Measurements from ENCODE around the gene TGFA. TPM values are rescaled to one million over a fixed set of nuclear protein-coding genes. Genes with fewer than 3 reads are reported as not detected.

The TGFA gene
- total RNA-seq, 1 donor, result not detected

GRCh38 chr2:70473101-70473722 lies 80.4 kb downstream of the TGFA start:
- no peak for DNase-seq (ENCODE audit: insufficient read length, low spot score, missing footprints)
- Histone ChIP-seq H3K9me3 (ENCODE audit: low read depth, low read length) (no peaks in the 10 kb centered on the region), H3K4me2 (ENCODE audit: insufficient read depth, low read length) (no peak overlapping the region), H4K20me1 (ENCODE audit: insufficient read depth, low read length) (no peaks in the 10 kb centered on the region), H3K36me3 (ENCODE audit: insufficient read depth, low read length) (no peaks in the 10 kb centered on the region), H3K27me3 (ENCODE audit: insufficient read depth, low read length) (peaks cover 11% of the 10 kb centered on the region), H3K4me3 (ENCODE audit: insufficient read depth, low read length) (no peak overlapping the region), H3K4me1 (ENCODE audit: insufficient read depth, low read length) (no peaks in the 10 kb centered on the region), H3K27ac (ENCODE audit: low read depth, low read length) (no peak overlapping the region), H2AFZ (ENCODE audit: low read length) (no peak overlapping the region), H3K79me2 (ENCODE audit: insufficient read depth, low read length) (no peaks in the 10 kb centered on the region)
- TF ChIP-seq, protein P1, sequence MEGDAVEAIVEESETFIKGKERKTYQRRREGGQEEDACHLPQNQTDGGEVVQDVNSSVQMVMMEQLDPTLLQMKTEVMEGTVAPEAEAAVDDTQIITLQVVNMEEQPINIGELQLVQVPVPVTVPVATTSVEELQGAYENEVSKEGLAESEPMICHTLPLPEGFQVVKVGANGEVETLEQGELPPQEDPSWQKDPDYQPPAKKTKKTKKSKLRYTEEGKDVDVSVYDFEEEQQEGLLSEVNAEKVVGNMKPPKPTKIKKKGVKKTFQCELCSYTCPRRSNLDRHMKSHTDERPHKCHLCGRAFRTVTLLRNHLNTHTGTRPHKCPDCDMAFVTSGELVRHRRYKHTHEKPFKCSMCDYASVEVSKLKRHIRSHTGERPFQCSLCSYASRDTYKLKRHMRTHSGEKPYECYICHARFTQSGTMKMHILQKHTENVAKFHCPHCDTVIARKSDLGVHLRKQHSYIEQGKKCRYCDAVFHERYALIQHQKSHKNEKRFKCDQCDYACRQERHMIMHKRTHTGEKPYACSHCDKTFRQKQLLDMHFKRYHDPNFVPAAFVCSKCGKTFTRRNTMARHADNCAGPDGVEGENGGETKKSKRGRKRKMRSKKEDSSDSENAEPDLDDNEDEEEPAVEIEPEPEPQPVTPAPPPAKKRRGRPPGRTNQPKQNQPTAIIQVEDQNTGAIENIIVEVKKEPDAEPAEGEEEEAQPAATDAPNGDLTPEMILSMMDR (IDR thresholded peaks at IDR 0.05; ENCODE audit: extremely low read depth, low read depth, low read length), result no peak

- H3K27ac ChIP-seq (ENCODE audit: low read depth, low read length), result no peak overlapping the region
- no peaks in the 10 kb centered on the region for H3K79me2 ChIP-seq (ENCODE audit: insufficient read depth, low read length)
- no peak for DNase-seq (ENCODE audit: insufficient read length, low spot score, missing footprints)
- TF ChIP-seq, protein P1 (IDR thresholded peaks at IDR 0.05; ENCODE audit: extremely low read depth, low read depth, low read length), result no peak
- no peak overlapping the region for H3K4me3 ChIP-seq (ENCODE audit: insufficient read depth, low read length)
- H3K27me3 ChIP-seq (ENCODE audit: insufficient read depth, low read length), result peaks cover 11% of the 10 kb centered on the region
- H4K20me1 ChIP-seq (ENCODE audit: insufficient read depth, low read length), result no peaks in the 10 kb centered on the region
- no peaks in the 10 kb centered on the region for H3K36me3 ChIP-seq (ENCODE audit: insufficient read depth, low read length)
- H3K4me1 ChIP-seq (ENCODE audit: insufficient read depth, low read length), result no peaks in the 10 kb centered on the region
- no peak overlapping the region for H2AFZ ChIP-seq (ENCODE audit: low read length)
- no peaks in the 10 kb centered on the region for H3K9me3 ChIP-seq (ENCODE audit: low read depth, low read length)
- H3K4me2 ChIP-seq (ENCODE audit: insufficient read depth, low read length), result no peak overlapping the region
Observed at GRCh38 chr2:70472221-70472890, 81.3 kb downstream of the TGFA start.

- Histone ChIP-seq H3K27ac (ENCODE audit: low read depth, low read length) (no peak overlapping the region), H3K36me3 (ENCODE audit: insufficient read depth, low read length) (no peaks in the 10 kb centered on the region), H3K4me1 (ENCODE audit: insufficient read depth, low read length) (no peaks in the 10 kb centered on the region), H3K27me3 (ENCODE audit: insufficient read depth, low read length) (peaks cover 8% of the 10 kb centered on the region), H3K9me3 (ENCODE audit: low read depth, low read length) (no peaks in the 10 kb centered on the region), H4K20me1 (ENCODE audit: insufficient read depth, low read length) (no peaks in the 10 kb centered on the region), H2AFZ (ENCODE audit: low read length) (no peak overlapping the region), H3K4me3 (ENCODE audit: insufficient read depth, low read length) (no peak overlapping the region), H3K4me2 (ENCODE audit: insufficient read depth, low read length) (no peak overlapping the region), H3K79me2 (ENCODE audit: insufficient read depth, low read length) (no peaks in the 10 kb centered on the region)
- DNase-seq (ENCODE audit: insufficient read length, low spot score, missing footprints), result no peak
- TF ChIP-seq, protein P1 (IDR thresholded peaks at IDR 0.05; ENCODE audit: extremely low read depth, low read depth, low read length), result no peak
Observed at GRCh38 chr2:70471129-70471528, 82.5 kb downstream of the TGFA start.

GRCh38 chr2:70469961-70470360 lies 83.7 kb downstream of the TGFA start:
- H3K27ac ChIP-seq (ENCODE audit: low read depth, low read length), result no peak overlapping the region
- DNase-seq (ENCODE audit: insufficient read length, low spot score, missing footprints), result no peak
- TF ChIP-seq, protein P1 (IDR thresholded peaks at IDR 0.05; ENCODE audit: extremely low read depth, low read depth, low read length), result no peak
- H3K9me3 ChIP-seq (ENCODE audit: low read depth, low read length), result no peaks in the 10 kb centered on the region
- H3K27me3 ChIP-seq (ENCODE audit: insufficient read depth, low read length), result peaks cover 6% of the 10 kb centered on the region
- H3K4me1 ChIP-seq (ENCODE audit: insufficient read depth, low read length), result no peaks in the 10 kb centered on the region
- no peak overlapping the region for H3K4me2 ChIP-seq (ENCODE audit: insufficient read depth, low read length)
- no peaks in the 10 kb centered on the region for H3K36me3 ChIP-seq (ENCODE audit: insufficient read depth, low read length)
- no peaks in the 10 kb centered on the region for H3K79me2 ChIP-seq (ENCODE audit: insufficient read depth, low read length)
- no peak overlapping the region for H2AFZ ChIP-seq (ENCODE audit: low read length)
- H4K20me1 ChIP-seq (ENCODE audit: insufficient read depth, low read length), result no peaks in the 10 kb centered on the region
- no peak overlapping the region for H3K4me3 ChIP-seq (ENCODE audit: insufficient read depth, low read length)
